OCI-LY1 (cell line): Measurements from ENCODE around the gene RUNX3.

ENCODE experiments used
- EZH2 ChIP-seq: fragments of 200-600 bp; sonication (generic), shearing (Covaris generic); IDR thresholded peaks from 2 replicates; pipeline ENCODE4 v1.8.0; 2017; ENCODE audit warnings: borderline replicate concordance, mixed run types, mild to moderate bottlenecking, antibody characterized with exemption, low read length, moderate library complexity, mixed read lengths
- TF ChIP-seq, protein P1 (sequence below): fragments of 200-600 bp; sonication (generic), shearing (Covaris generic); IDR thresholded peaks from 2 replicates; pipeline ENCODE4 v1.5.1; 2017; ENCODE audit warnings: mild to moderate bottlenecking, antibody characterized with exemption, low read length, moderate library complexity, mixed read lengths

DNA sequence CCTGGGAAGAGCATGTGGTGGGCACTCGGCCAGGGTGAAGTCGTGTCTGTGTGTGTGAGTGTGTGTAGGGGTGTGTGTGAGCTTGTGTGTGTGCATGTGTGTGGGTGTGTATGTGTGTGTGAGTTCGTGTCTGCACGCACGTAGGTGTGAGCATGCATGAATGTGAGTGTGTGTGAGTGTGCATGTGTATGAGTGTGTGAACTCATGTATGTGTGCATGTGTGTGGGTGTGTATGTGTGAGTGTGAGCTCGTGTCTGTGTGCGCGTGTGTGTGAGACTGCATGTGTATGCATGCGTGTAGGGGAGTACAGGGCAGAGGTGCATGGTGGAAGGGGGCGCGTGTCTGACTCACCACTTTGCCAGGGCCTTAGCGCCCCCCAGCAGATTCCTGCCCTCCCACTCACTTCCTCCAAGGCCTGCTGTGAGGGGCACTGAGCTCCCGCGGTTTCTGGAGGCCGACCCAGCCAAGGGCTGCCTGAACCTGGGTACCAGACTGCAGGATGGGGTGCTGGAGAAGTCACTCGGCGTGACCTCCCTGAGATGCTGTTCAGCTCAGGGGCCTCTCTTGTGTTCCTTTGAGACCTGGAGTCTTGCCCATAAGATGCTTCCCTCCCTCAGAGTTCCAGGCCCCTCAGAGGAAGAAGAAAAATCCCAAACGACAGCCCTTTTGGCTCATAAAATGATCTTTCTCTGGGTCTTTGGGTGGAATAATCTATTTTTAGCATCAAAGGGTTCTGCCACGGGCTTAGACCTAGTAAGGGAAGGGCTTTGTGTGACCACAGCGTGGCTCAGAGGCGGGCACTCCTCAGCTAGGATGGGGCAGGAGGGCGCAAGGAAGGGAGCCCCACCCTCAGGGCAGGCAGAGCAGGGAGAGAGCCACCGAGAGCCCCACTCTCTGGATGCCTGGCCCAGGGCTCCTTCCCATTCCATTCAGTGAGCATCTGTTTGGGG, 41.1 kb upstream of the RUNX3 start:
- TF ChIP-seq, protein P1, sequence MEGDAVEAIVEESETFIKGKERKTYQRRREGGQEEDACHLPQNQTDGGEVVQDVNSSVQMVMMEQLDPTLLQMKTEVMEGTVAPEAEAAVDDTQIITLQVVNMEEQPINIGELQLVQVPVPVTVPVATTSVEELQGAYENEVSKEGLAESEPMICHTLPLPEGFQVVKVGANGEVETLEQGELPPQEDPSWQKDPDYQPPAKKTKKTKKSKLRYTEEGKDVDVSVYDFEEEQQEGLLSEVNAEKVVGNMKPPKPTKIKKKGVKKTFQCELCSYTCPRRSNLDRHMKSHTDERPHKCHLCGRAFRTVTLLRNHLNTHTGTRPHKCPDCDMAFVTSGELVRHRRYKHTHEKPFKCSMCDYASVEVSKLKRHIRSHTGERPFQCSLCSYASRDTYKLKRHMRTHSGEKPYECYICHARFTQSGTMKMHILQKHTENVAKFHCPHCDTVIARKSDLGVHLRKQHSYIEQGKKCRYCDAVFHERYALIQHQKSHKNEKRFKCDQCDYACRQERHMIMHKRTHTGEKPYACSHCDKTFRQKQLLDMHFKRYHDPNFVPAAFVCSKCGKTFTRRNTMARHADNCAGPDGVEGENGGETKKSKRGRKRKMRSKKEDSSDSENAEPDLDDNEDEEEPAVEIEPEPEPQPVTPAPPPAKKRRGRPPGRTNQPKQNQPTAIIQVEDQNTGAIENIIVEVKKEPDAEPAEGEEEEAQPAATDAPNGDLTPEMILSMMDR = no peak
- TF ChIP-seq EZH2 = no peak
